Trophoblast cell (in vitro differentiated cells and primary cell): ENCODE results near the gene SPDYC.
"Not testable (repeated sequence)": the region's sequence is repeated elsewhere in the genome, so short reads cannot be mapped to it uniquely, and the experiment has no call there.

Experiments
- DNase-seq, 2 donors: peaks; one replicate each; pipeline ENCODE4 v3.0.0-alpha.2; 2016
- H2AFZ ChIP-seq: 2 replicates; pipeline ENCODE4 v1.6.1; 2013; ENCODE audit warnings: low read length, moderate library complexity, mild to moderate bottlenecking; ENCODE audit not compliant: insufficient read depth, poor library complexity
- H2AK5ac ChIP-seq: 2 replicates; pipeline ENCODE4 v1.6.1; 2013; ENCODE audit warnings: mild to moderate bottlenecking, low read length
- H2BK120ac ChIP-seq: 2 replicates; pipeline ENCODE4 v1.6.1; 2013; ENCODE audit warnings: low read length, mild to moderate bottlenecking, moderate library complexity; ENCODE audit not compliant: insufficient read depth, poor library complexity
- H2BK12ac ChIP-seq: 2 replicates; pipeline ENCODE4 v1.6.1; 2013; ENCODE audit warnings: mild to moderate bottlenecking, low read length, moderate library complexity
- H2BK5ac ChIP-seq: 2 replicates; pipeline ENCODE4 v1.6.1; 2013; ENCODE audit warnings: low read length, low read depth, moderate library complexity, mild to moderate bottlenecking; ENCODE audit not compliant: poor library complexity
- H3K14ac ChIP-seq: 2 replicates; pipeline ENCODE4 v1.6.1; 2013; ENCODE audit warnings: mild to moderate bottlenecking, low read length
- H3K18ac ChIP-seq: 2 replicates; pipeline ENCODE4 v1.6.1; 2013; ENCODE audit warnings: mild to moderate bottlenecking, low read length
- H3K23ac ChIP-seq: 2 replicates; pipeline ENCODE4 v1.6.1; 2013; ENCODE audit warnings: low read length
- H3K27ac ChIP-seq: 2 replicates; pipeline ENCODE4 v1.5.1; 2013; ENCODE audit warnings: low read depth, mild to moderate bottlenecking, inconsistent platforms, low read length, moderate library complexity
- H3K27me3 ChIP-seq: 2 replicates; pipeline ENCODE4 v1.6.1; 2013; ENCODE audit warnings: inconsistent platforms, mild to moderate bottlenecking, low read length, moderate library complexity; ENCODE audit not compliant: insufficient read depth
- H3K36me3 ChIP-seq, 2 experiments: 1 replicate in 1 of 2; 2 replicates in 1 of 2; pipeline ENCODE4 v1.6.1; 2013; ENCODE audit warnings: low read length in 2 of 2, mild to moderate bottlenecking in 2 of 2, moderate library complexity in 1 of 2; ENCODE audit not compliant: insufficient read depth in 2 of 2, control insufficient read depth in 1 of 2
- H3K4ac ChIP-seq: 2 replicates; pipeline ENCODE4 v1.6.1; 2013; ENCODE audit warnings: low read depth, mild to moderate bottlenecking, low read length, moderate library complexity
- H3K4me1 ChIP-seq, 2 experiments: 1 replicate in 1 of 2; 2 replicates in 1 of 2; pipeline ENCODE4 v1.6.1; 2013; ENCODE audit warnings: low read length in 2 of 2, mild to moderate bottlenecking in 2 of 2, moderate library complexity in 1 of 2; ENCODE audit not compliant: insufficient read depth in 2 of 2, control insufficient read depth in 1 of 2
- H3K4me2 ChIP-seq: 2 replicates; pipeline ENCODE4 v1.6.1; 2013; ENCODE audit warnings: inconsistent platforms, mild to moderate bottlenecking, low read length, moderate library complexity
- H3K4me3 ChIP-seq: 2 replicates; pipeline ENCODE4 v1.5.1; 2013; ENCODE audit warnings: mild to moderate bottlenecking, low read depth, low read length, inconsistent platforms
- H3K79me1 ChIP-seq: one replicate; pipeline ENCODE4 v1.6.1; 2013; ENCODE audit warnings: low read length
- H3K79me2 ChIP-seq: 2 replicates; pipeline ENCODE4 v1.6.1; 2013; ENCODE audit warnings: low read length, mild to moderate bottlenecking; ENCODE audit not compliant: control insufficient read depth, insufficient read depth, poor library complexity
- H3K9ac ChIP-seq: 2 replicates; pipeline ENCODE4 v1.6.1; 2013; ENCODE audit warnings: mild to moderate bottlenecking, low read length
- H3K9me3 ChIP-seq: 2 replicates; pipeline ENCODE4 v1.6.1; 2013; ENCODE audit warnings: low read depth, mild to moderate bottlenecking, control low read depth, inconsistent platforms, low read length; ENCODE audit not compliant: insufficient read depth
- H4K12ac ChIP-seq: 2 replicates; pipeline ENCODE4 v1.6.1; 2013; ENCODE audit warnings: low read depth, mild to moderate bottlenecking, low read length, moderate library complexity
- H4K8ac ChIP-seq: 2 replicates; pipeline ENCODE4 v1.6.1; 2013; ENCODE audit warnings: low read depth, mild to moderate bottlenecking, low read length, moderate library complexity
- H4K91ac ChIP-seq: one replicate; pipeline ENCODE4 v1.6.1; 2013; ENCODE audit warnings: low read depth, mild to moderate bottlenecking, low read length, moderate library complexity
- WGBS: extraction: QIAGEN DNeasy Blood & Tissue Kit; methylation state at CpG from one replicate; pipeline ENCODE4 v1.1.7; 2013; ENCODE audit warnings: missing lambda C conversion rate; ENCODE audit not compliant: insufficient read length, insufficient coverage; ENCODE audit errors: extremely low coverage; 5-methylcytosine and 5-hydroxymethylcytosine counted together

Gene SPDYC

GRCh38 chr11:65141896-65142494 is 28.0 kb upstream of the SPDYC start:
- H4K12ac ChIP-seq = no peak overlapping the region
- no peak overlapping the region for H3K23ac ChIP-seq
- H3K4ac ChIP-seq = no peak overlapping the region
- no peak overlapping the region for H3K27ac ChIP-seq
- peaks cover 2% of the 10 kb centered on the region for H3K9me3 ChIP-seq
- H2AFZ ChIP-seq = no peak overlapping the region
- WGBS = no CpG with 5 or more reads among the region's 7 CpGs
- H3K14ac ChIP-seq = no peak overlapping the region
- H3K36me3 ChIP-seq = no peaks in the 10 kb centered on the region
- H3K79me2 ChIP-seq = no peaks in the 10 kb centered on the region
- no peak for DNase-seq
- H3K4me2 ChIP-seq = no peak overlapping the region
- no peak overlapping the region for H3K4me3 ChIP-seq
- no peaks in the 10 kb centered on the region for H3K27me3 ChIP-seq
- H4K8ac ChIP-seq = no peak overlapping the region
- H4K91ac ChIP-seq = no peak overlapping the region
- H3K4me1 ChIP-seq = no peaks in the 10 kb centered on the region
- H2BK12ac ChIP-seq = no peak overlapping the region
- no peak overlapping the region for H3K18ac ChIP-seq
- H2AK5ac ChIP-seq = no peak overlapping the region
- no peaks in the 10 kb centered on the region for H3K79me1 ChIP-seq
- H2BK120ac ChIP-seq = no peak overlapping the region
- no peak overlapping the region for H2BK5ac ChIP-seq
- no peak overlapping the region for H3K9ac ChIP-seq

DNA sequence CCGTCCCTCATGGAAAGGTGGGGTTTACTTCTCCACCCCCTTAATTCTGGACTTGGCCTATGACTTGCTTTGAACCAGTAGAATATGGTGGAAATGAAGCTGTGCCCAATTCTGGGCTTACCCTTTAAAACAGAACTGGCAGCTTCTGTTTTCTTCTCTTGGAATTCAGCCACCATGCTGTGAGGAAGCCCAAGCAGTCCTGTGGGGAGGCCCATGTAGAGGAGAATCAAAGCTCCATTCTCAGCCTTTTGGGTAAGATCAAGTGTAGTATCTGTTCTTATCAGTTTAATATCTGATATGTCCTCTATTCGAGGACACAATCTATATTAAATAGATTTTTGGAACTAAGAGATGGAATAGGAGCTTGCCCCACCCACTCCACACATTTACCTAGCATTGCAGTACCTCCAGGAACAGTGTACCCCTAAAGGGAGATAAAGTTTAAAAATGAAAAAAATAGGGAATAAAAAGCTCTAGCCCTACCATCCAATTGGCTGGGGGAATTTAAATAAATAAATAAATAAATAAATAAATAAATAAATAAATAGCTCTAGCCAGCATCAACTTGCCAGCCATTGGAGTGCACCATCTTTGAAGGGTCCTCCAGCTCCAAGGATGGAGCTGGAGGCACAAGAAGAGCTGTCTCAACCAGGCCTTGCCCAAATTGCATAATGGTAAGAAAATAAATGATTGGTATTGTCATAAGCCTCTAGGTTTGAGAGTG is 22.5 kb upstream of the SPDYC start:
- Histone ChIP-seq H4K8ac (no peak overlapping the region), H3K14ac (no peak overlapping the region), H3K9ac (no peak overlapping the region), H3K4me2 (no peak overlapping the region), H3K79me1 (no peaks in the 10 kb centered on the region), H3K4me3 (no peak overlapping the region), H3K36me3 (no peaks in the 10 kb centered on the region), H3K18ac (no peak overlapping the region), H3K79me2 (no peaks in the 10 kb centered on the region), H2AK5ac (no peak overlapping the region), H3K9me3 (peaks cover 2% of the 10 kb centered on the region), H4K12ac (no peak overlapping the region), H3K23ac (no peak overlapping the region), H2BK5ac (no peak overlapping the region), H2BK120ac (no peak overlapping the region), H2BK12ac (no peak overlapping the region), H3K4me1 (no peaks in the 10 kb centered on the region), H3K4ac (no peak overlapping the region), H4K91ac (no peak overlapping the region), H3K27me3 (no peaks in the 10 kb centered on the region), H3K27ac (no peak overlapping the region), H2AFZ (no peak overlapping the region)
- WGBS = no CpG with 5 or more reads among the region's 2 CpGs
- no peak for DNase-seq

GRCh38 chr11:65148657-65149056 is 21.4 kb upstream of the SPDYC start:
- H3K27ac ChIP-seq = no peak overlapping the region
- H3K36me3 ChIP-seq = no peaks in the 10 kb centered on the region
- no peaks in the 10 kb centered on the region for H3K79me2 ChIP-seq
- no peak overlapping the region for H3K4me2 ChIP-seq
- no peak overlapping the region for H3K4me3 ChIP-seq
- no peaks in the 10 kb centered on the region for H3K4me1 ChIP-seq
- peaks cover 2% of the 10 kb centered on the region for H3K9me3 ChIP-seq
- no peak overlapping the region for H3K9ac ChIP-seq
- H3K14ac ChIP-seq = no peak overlapping the region
- no peak overlapping the region for H2BK5ac ChIP-seq
- H2AK5ac ChIP-seq = no peak overlapping the region
- H4K91ac ChIP-seq = no peak overlapping the region
- no peak overlapping the region for H2BK120ac ChIP-seq
- H3K18ac ChIP-seq = no peak overlapping the region
- H4K8ac ChIP-seq = no peak overlapping the region
- H2BK12ac ChIP-seq = no peak overlapping the region
- no CpG with 5 or more reads among the region's 5 CpGs for WGBS
- no peak overlapping the region for H3K23ac ChIP-seq
- no peak for DNase-seq
- H4K12ac ChIP-seq = no peak overlapping the region
- no peak overlapping the region for H3K4ac ChIP-seq
- no peaks in the 10 kb centered on the region for H3K27me3 ChIP-seq
- H3K79me1 ChIP-seq = no peaks in the 10 kb centered on the region
- no peak overlapping the region for H2AFZ ChIP-seq

DNA sequence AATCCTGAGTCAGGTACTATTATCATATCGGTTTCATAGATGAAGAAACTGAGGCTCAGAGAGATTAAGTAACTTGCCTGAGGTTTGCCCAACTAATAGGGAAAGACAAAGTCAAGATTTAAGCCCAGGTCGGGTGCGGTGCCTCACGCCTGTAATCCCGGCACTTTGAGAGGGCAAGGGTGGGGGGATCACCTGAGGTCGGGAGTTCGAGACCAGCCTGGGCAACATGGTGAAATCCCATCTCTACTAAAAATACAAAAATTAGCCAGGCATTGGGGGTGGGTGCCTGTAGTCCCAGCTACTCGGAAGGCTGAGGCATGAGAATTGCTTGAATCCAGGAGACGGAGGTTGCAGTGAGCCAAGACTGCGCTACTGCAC is 19.9 kb upstream of the SPDYC start:
- H2AK5ac ChIP-seq, H3K14ac ChIP-seq: not testable (repeated sequence)
- no CpG with 5 or more reads among the region's 10 CpGs for WGBS

More for the DNA sequence above, 19.9 kb upstream of the SPDYC start:
- H3K4me1 ChIP-seq, H3K4ac ChIP-seq, H3K18ac ChIP-seq, H4K12ac ChIP-seq, DNase-seq, H2BK12ac ChIP-seq, H3K79me2 ChIP-seq, H3K36me3 ChIP-seq, H4K8ac ChIP-seq, H2BK5ac ChIP-seq, H3K9me3 ChIP-seq, H2BK120ac ChIP-seq, H3K4me2 ChIP-seq, H3K9ac ChIP-seq, H3K23ac ChIP-seq, H3K27me3 ChIP-seq, H4K91ac ChIP-seq, H3K27ac ChIP-seq, H3K4me3 ChIP-seq, H3K79me1 ChIP-seq, H2AFZ ChIP-seq: not testable (repeated sequence)
